ENCODE results near the gene LRRN2. TPM values are rescaled to one million over a fixed set of nuclear protein-coding genes. Genes with fewer than 3 reads are reported as not detected.

The LRRN2 gene
- total and polyA plus RNA-seq, 5 experiments from 2014 or later = 0.03 TPM; not detected in 4

DNA sequence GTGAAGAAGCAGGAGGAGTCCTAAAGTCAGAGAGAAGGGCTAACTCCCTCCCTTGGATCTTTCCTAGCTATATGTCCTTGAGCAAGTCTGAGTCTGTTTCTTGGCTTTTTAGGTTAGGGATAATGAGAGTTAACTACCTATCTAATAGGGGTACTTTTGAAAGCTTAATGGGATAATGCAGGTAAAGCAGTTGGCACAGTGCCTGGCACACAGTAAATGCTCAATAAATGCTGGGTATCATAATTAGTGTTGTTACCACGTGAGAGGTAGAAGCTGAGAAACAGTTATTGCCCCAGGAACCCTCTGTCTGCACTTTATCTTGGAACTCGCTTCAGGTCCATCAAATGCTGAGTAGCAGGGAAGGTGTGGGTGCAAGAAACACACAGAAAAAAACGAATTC is 5.5 kb downstream of the LRRN2 start:
- Mint-ChIP-seq H3K27me3 (peaks cover 2 to 39% (median 22%) of the 10 kb centered on the region in 5 donors), H3K36me3 (no peaks in the 10 kb centered on the region), H3K4me1 (peaks cover 6 to 10% (median 7%) of the 10 kb centered on the region in 4 donors), H3K27ac (peak overlapping the region in 1 of 10 donors; percentile 15), H3K9me3 (no peaks in the 10 kb centered on the region), H3K4me3 (no peak overlapping the region)
- no peak for ATAC-seq
- POLR2A ChIA-PET = no interaction called here
- DNase-seq = no peak

- POLR2A ChIA-PET = no interaction called here
Measured at GRCh38 chr1:204678721-204679475, 6.6 kb downstream of the LRRN2 start.

GRCh38 chr1:204677864-204678263 is 7.7 kb downstream of the LRRN2 start:
- H3K4me3 Mint-ChIP-seq = no peak overlapping the region
- POLR2A ChIA-PET = no interaction called here
- peaks cover 0 to 2% (median 0%) of the 10 kb centered on the region in 4 donors for H3K4me1 Mint-ChIP-seq
- H3K36me3 Mint-ChIP-seq = no peaks in the 10 kb centered on the region
- no peaks in the 10 kb centered on the region for H3K9me3 Mint-ChIP-seq
- peaks cover 0 to 33% (median 7%) of the 10 kb centered on the region in 5 donors for H3K27me3 Mint-ChIP-seq
- DNase-seq = no peak
- no peak for ATAC-seq
- no peak overlapping the region for H3K27ac Mint-ChIP-seq

More at GRCh38 chr1:204678721-204679475, 6.6 kb downstream of the LRRN2 start:
- Mint-ChIP-seq H3K36me3 (no peaks in the 10 kb centered on the region), H3K27me3 (peaks cover 0 to 33% (median 13%) of the 10 kb centered on the region in 5 donors), H3K4me1 (peaks cover 0 to 2% (median under 1%) of the 10 kb centered on the region in 4 donors), H3K4me3 (no peak overlapping the region), H3K27ac (peak overlapping the region in 1 of 10 donors; percentile 15), H3K9me3 (no peaks in the 10 kb centered on the region)
- ATAC-seq = no peak
- DNase-seq = no peak

GRCh38 chr1:204676043-204676442 is 9.5 kb downstream of the LRRN2 start:
- Mint-ChIP-seq H3K36me3 (no peaks in the 10 kb centered on the region), H3K27ac (no peak overlapping the region), H3K4me1 (peaks cover 0 to 2% (median 0%) of the 10 kb centered on the region in 4 donors), H3K4me3 (no peak overlapping the region), H3K27me3 (peaks cover 0 to 33% (median 7%) of the 10 kb centered on the region in 5 donors), H3K9me3 (no peaks in the 10 kb centered on the region)
- POLR2A ChIA-PET = interaction anchor here (1.1 kb wide), 1 partner anchor 10 kb away, joined by 3 read pairs; no protein-coding TSS in a partner anchor
- no peak for ATAC-seq
- no peak for DNase-seq

- H3K27me3 Mint-ChIP-seq = peaks cover 0 to 26% (median 5%) of the 10 kb centered on the region in 5 donors
- DNase-seq = no peak
- H3K36me3 Mint-ChIP-seq = no peaks in the 10 kb centered on the region
- no peak for ATAC-seq
- H3K4me1 Mint-ChIP-seq = peaks cover 0 to 2% (median 0%) of the 10 kb centered on the region in 4 donors
- no peaks in the 10 kb centered on the region for H3K9me3 Mint-ChIP-seq
- H3K4me3 Mint-ChIP-seq = no peak overlapping the region
- H3K27ac Mint-ChIP-seq = no peak overlapping the region
- POLR2A ChIA-PET = no interaction called here
Measured at GRCh38 chr1:204673909-204674649, 11.5 kb downstream of the LRRN2 start.

DNA sequence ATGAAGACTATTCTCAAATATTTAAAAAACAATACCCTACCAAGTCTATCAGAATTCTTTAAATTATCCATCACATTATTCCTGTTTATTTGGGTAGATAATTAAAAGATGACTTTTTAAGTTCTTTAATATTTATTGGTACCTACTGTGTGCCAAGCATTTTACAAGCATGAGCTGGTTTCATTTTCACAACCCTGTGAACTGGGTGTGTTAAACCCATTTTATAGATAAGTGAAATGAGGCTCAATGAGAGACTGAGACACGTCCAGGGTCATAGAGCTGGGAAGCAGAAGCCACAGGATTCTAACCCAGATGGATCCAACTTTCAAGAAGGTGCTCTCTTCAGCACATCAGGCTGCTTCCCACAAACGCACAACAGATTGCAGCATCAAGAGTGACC is 12.3 kb downstream of the LRRN2 start:
- Mint-ChIP-seq H3K4me1 (no peaks in the 10 kb centered on the region), H3K36me3 (no peaks in the 10 kb centered on the region), H3K27me3 (peaks cover 0 to 18% (median 0%) of the 10 kb centered on the region in 5 donors), H3K4me3 (no peak overlapping the region), H3K27ac (no peak overlapping the region), H3K9me3 (no peaks in the 10 kb centered on the region)
- no peak for ATAC-seq
- POLR2A ChIA-PET = no interaction called here
- no peak for DNase-seq

GRCh38 chr1:204672482-204673121 is 12.9 kb downstream of the LRRN2 start:
- Mint-ChIP-seq H3K27ac (no peak overlapping the region), H3K4me1 (no peaks in the 10 kb centered on the region), H3K9me3 (no peaks in the 10 kb centered on the region), H3K27me3 (peaks cover 0 to 11% (median 3%) of the 10 kb centered on the region in 5 donors), H3K4me3 (no peak overlapping the region), H3K36me3 (no peaks in the 10 kb centered on the region)
- DNase-seq = no peak
- POLR2A ChIA-PET = no interaction called here
- ATAC-seq = no peak

GRCh38 chr1:204672069-204672468 is 13.5 kb downstream of the LRRN2 start:
- ATAC-seq (no peak), DNase-seq (no peak)
- Mint-ChIP-seq H3K27me3 (peaks cover 0 to 6% (median 3%) of the 10 kb centered on the region in 5 donors), H3K27ac (no peak overlapping the region), H3K9me3 (no peaks in the 10 kb centered on the region), H3K4me3 (no peak overlapping the region), H3K36me3 (no peaks in the 10 kb centered on the region), H3K4me1 (no peaks in the 10 kb centered on the region)
- POLR2A ChIA-PET = no interaction called here

DNA sequence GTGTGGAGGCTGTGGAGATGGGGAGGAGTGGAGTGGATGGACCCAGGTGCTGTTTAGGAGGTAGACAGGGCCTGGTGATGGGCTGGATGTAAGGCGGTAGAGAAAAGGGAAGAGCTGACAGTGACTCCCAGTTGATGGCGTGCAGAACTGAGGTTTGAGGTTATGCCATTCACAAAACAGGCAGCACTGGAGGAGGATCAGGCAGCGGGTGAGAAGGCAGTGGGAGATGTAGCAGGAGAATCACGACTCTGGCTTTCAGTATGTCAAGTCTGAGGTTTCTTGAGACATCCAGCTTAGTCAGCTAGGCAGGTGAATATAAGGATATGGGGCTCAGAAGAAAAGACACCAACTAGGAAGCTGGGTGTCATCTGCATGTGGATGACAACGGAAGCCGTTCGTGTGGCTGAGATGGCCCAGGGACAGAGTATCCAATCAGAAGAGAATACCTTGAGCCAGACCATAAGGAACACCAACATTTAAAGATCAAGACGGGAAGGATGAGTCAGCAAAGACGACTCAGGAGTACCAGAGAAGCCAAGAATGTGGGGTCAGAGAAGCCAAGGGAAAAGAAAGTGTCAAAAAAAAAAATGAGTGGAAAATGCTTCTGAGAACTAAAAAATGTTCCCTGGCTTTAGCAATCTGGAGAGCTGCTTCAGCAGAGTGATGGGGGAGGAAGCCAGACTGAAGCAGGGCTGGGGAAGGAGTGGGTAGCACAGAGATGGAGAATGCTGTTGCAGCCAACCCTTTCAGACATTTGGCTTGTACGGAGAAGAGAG is 15.2 kb downstream of the LRRN2 start:
- H3K27me3 Mint-ChIP-seq = peaks cover 0 to 4% (median 3%) of the 10 kb centered on the region in 5 donors
- ATAC-seq (no peak), DNase-seq (no peak)
- no peak overlapping the region for H3K4me3 Mint-ChIP-seq
- H3K9me3 Mint-ChIP-seq = no peaks in the 10 kb centered on the region
- POLR2A ChIA-PET = no interaction called here
- H3K36me3 Mint-ChIP-seq = no peaks in the 10 kb centered on the region
- H3K27ac Mint-ChIP-seq = no peak overlapping the region
- H3K4me1 Mint-ChIP-seq = no peaks in the 10 kb centered on the region

DNA sequence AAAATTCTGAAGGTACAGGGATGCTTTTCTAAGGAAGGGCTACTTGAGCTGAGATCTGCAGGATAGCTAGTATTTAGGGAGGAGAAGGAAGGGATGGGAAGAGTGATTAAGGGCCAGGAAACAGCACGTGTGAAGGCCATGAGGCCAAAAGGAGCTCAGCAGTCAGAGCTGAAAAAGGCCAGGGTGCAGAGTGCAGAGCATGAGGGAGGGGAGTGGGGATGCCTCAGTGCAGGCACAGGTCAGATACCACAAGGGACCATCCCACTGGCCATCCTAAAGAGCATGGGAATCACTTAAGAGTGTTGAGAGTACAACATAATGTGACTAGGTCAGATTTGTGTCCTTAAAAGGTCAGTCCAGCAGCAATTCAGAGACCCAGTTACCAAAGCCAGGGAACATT is 16.0 kb downstream of the LRRN2 start:
- no peaks in the 10 kb centered on the region for H3K36me3 Mint-ChIP-seq
- POLR2A ChIA-PET = no interaction called here
- no peak overlapping the region for H3K4me3 Mint-ChIP-seq
- no peaks in the 10 kb centered on the region for H3K4me1 Mint-ChIP-seq
- no peaks in the 10 kb centered on the region for H3K9me3 Mint-ChIP-seq
- DNase-seq (no peak), ATAC-seq (no peak)
- no peak overlapping the region for H3K27ac Mint-ChIP-seq
- H3K27me3 Mint-ChIP-seq = peaks cover 0 to 7% (median 3%) of the 10 kb centered on the region in 5 donors

DNA sequence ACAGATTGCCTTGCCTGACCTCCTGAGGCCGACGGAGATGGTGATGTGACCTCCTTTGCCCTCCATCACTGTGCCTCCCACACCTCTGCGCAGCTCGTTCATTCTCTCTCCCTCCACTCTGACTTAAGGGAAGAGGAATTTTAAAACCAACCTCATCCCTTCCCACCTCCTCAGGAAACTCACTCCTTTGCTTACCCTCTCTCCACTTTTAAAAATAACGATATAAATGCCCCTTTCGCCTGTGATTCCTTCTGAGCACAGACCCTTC is 21.2 kb downstream of the LRRN2 start:
- DNase-seq (no peak), ATAC-seq (no peak)

GRCh38 chr1:204663644-204664383 is 21.7 kb downstream of the LRRN2 start:
- DNase-seq = no peak
- Mint-ChIP-seq H3K27ac (peak overlapping the region in 1 of 10 donors; percentile 28), H3K27me3 (peaks cover 0 to 19% (median 3%) of the 10 kb centered on the region in 5 donors), H3K36me3 (no peaks in the 10 kb centered on the region), H3K9me3 (no peaks in the 10 kb centered on the region), H3K4me3 (no peak overlapping the region), H3K4me1 (no peaks in the 10 kb centered on the region)
- POLR2A ChIA-PET = no interaction called here
- ATAC-seq = no peak

More for the DNA sequence above, 21.2 kb downstream of the LRRN2 start:
- Mint-ChIP-seq H3K27ac (peak overlapping the region in 1 of 10 donors; percentile 63), H3K4me1 (no peaks in the 10 kb centered on the region), H3K4me3 (no peak overlapping the region), H3K36me3 (no peaks in the 10 kb centered on the region), H3K27me3 (peaks cover 0 to 19% (median 3%) of the 10 kb centered on the region in 5 donors), H3K9me3 (no peaks in the 10 kb centered on the region)
- POLR2A ChIA-PET = no interaction called here
